Coronary artery (tissue), 2 donors: ENCODE data around the gene CCDC154.

Experiments used
- DNase-seq: peaks from one replicate; pipeline ENCODE4 v3.0.0-alpha.2; 2017; ENCODE audit warnings: low spot score
- H3K27ac ChIP-seq, 2 donors: fragments of 200-600 bp; sonication (generic); one replicate each; pipeline ENCODE4 v1.5.1; 2016 to 2019
- H3K4me3 ChIP-seq: fragments of 200-600 bp; sonication (generic); 2 replicates; pipeline ENCODE4 v1.5.1; 2016; ENCODE audit warnings: mild to moderate bottlenecking, moderate library complexity
- TF ChIP-seq, protein P1 (sequence below): fragments of 200-600 bp; sonication (generic); IDR thresholded peaks from one replicate; pipeline ENCODE4 v1.5.1; 2019; ENCODE audit warnings: antibody characterized with exemption

Gene CCDC154

DNA sequence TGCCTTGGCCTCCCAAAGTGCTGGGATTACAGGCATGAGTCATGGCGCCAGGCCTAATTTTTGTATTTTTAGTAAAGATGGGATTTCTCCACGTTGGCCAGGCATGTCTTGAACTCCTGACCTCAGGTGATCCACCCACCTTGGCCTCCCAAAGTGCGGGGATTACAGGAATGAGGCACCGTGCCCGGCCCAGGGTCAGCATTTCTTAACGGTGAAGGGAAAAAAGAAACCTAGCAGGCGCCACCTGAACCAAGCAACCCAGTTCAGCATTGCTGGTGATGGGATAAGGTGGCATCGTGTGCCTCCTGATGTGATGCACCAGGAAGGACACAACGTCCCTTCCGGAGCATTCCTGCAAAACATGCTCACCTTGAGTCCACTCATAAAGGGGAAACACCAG lies 32.7 kb upstream of the CCDC154 start:
- TF ChIP-seq, protein P1, sequence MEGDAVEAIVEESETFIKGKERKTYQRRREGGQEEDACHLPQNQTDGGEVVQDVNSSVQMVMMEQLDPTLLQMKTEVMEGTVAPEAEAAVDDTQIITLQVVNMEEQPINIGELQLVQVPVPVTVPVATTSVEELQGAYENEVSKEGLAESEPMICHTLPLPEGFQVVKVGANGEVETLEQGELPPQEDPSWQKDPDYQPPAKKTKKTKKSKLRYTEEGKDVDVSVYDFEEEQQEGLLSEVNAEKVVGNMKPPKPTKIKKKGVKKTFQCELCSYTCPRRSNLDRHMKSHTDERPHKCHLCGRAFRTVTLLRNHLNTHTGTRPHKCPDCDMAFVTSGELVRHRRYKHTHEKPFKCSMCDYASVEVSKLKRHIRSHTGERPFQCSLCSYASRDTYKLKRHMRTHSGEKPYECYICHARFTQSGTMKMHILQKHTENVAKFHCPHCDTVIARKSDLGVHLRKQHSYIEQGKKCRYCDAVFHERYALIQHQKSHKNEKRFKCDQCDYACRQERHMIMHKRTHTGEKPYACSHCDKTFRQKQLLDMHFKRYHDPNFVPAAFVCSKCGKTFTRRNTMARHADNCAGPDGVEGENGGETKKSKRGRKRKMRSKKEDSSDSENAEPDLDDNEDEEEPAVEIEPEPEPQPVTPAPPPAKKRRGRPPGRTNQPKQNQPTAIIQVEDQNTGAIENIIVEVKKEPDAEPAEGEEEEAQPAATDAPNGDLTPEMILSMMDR, result no peak
- Histone ChIP-seq H3K27ac (no peak overlapping the region), H3K4me3 (no peak overlapping the region)
- no peak for DNase-seq

DNA sequence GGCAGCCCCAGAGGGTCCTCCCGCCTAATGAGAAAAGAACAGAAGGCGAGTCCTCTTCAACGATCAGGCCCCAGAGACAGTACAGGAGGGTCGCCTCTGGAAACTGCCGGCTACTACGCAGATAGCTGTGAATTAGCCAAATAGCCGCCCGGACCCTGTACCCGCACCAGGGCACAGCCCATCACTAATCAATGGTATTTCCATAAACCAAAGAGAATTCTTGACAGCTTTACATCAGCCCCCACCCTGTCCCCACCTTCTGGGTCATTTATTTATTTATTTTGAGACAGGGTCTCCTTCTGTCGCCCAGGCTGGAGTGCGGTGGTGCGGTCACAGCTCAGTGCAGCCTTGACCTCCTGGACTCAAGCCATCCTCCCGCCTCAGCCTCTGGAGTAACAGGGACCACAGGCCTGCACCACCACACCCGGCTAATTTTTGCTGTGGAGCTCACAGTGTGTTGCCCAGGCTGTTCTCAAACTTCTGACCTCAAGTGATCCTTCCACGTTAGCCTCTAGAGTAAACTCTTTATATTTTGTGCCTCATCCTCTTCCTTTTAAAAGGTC lies 31.3 kb upstream of the CCDC154 start:
- H3K27ac ChIP-seq, result peak overlapping the region; percentile 83 to 85
- TF ChIP-seq, protein P1, result no peak
- no peak for DNase-seq
- peak overlapping the region; percentile 94 for H3K4me3 ChIP-seq

DNA sequence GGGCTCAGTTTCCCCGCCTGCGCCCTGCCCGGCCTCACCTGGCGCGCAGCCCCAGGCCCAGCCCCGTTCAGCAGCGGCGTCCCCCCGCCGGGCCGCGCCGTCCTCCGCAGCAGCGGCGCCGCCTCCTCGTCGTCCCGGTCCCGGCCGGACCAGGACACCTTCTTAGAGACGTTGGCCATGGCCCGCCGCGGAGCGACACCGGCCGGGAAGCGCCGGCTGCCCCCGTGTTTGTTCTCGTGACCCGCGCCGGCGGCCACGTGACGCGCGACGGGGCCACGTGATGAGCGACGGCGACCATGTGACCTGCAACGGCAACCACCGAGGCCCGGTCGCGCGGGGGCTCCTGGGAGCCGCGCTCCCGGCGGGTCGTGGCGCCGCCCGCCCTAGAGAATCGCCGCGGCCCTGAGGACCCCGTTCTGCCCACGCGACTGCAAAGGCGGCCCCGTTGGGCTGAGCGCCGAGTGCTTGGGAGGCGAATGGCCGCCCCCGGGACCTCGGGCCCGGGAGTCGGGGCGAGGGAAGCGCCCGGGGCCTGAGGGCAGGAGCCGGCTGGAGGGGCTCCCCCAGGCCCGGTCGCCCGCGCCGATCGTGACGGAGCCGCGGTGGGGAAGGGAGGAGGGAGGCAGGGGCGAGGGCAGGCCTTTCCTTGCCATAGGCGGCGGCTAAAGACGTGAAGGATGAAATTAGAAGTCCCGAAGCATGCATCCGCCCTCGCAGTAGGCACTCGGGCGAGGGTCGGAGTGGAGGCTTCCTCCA lies 30.6 kb upstream of the CCDC154 start, which contains the start of gene CLCN7:
Gene CLCN7, minus strand, starts transcription at position 233 of the 756 bp plus-strand sequence. Its CDS starts 54 bp downstream, at position 179.
- TF ChIP-seq, protein P1, result no peak
- Histone ChIP-seq H3K27ac (peak within 1 kb of the TSS; percentile 83 to 85), H3K4me3 (peak within 1 kb of the TSS; percentile 94)
- peak; percentile 92 for DNase-seq

DNA sequence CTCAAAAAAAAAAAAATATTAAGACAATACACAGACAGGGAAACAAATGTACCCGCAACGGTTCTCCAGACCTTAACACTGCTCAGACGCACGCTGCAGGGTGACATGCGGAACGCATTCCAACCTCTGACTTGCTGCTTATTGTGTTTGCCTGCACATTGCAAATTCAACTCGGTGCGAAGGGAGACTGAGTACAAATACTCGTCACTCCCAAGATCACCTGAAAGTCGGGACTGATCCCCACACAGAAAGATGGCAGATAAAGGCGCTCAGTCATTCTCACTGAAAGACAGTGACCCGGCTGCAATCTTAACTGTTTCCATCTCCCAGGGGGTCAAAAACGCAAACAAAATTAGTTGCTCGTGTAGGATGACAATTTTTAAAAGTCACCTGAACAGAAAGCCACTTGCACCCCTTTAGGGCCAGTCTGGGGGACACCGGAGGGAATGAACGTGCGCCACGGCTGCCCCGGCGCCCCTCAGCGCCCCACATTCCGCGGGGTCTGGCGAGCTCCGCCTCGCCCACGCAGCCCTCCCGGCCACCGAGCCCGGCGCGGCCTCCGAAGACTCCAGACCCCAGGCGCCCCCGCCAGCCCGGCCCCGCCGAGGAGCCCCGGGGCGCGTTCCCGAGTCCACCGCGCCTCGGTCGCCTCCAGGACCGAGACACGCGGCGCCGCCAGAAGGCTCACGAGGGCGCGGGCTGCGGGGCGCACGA lies 29.9 kb upstream of the CCDC154 start:
- peak overlapping the region; percentile 83 to 85 for H3K27ac ChIP-seq
- no peak for DNase-seq

DNA sequence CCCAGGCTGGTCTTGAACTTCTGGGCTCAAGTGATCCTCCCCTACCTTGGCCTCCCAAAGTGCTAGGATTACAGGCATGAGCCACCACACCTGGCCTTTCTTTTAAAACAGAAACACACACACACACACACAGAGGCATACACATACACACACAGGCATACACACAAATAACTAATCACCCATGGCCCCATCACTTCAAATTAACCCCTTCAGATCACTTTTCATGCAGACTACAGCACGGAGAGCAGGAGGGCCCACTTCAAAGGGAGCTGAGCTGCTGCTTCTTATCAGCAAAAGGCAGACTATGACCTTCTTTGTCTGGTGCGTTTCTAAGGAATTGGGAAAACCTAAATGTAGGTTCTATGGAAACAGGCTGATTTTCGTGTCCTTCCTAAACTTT lies 28.6 kb upstream of the CCDC154 start:
- DNase-seq, result no peak
- Histone ChIP-seq H3K27ac (no peak overlapping the region), H3K4me3 (no peak overlapping the region)
- TF ChIP-seq, protein P1, result no peak

More for the DNA sequence above, 29.9 kb upstream of the CCDC154 start:
- H3K4me3 ChIP-seq, result peak overlapping the region; percentile 94
- TF ChIP-seq, protein P1, result no peak

DNA sequence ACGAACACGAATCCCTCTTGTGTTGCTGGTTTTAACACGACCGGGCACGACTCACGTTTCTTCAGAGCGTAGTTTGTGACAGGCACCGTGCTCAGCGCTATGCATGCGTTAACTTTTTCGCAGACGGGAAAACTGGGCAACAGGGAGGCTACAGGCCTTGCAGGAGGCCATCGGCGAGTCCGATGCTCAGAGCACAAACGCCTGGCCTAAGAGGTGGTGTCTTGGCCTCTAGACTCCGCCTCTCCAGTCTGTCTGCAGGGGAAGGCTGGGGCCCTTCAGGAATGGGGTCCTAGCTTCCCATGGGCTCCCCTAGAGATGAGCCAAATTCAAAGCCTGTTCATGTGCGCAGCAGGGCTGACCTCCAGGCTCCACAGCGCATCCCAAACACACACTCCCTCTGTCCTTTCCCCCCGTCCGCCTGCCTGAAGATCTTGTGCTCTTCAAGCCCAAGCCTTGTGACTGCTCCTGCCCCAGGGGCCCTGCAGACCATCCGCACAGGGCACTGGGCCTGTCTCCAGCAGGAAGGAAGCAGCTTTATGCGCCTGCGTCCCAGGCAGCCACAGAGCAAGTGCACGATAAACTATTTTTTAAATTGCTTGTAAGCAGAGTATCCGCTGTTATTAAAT lies 27.3 kb upstream of the CCDC154 start:
- no peak overlapping the region for H3K4me3 ChIP-seq
- H3K27ac ChIP-seq, result peak overlapping the region in 1 of 2 donors; percentile 38
- TF ChIP-seq, protein P1, result no peak
- no peak for DNase-seq
